Thoracic aorta (tissue), 2 donors: ENCODE measurements around the gene ZFYVE9. TPM values are rescaled to one million over a fixed set of nuclear protein-coding genes. Genes with fewer than 3 reads are reported as not detected.

Experiments used
- ATAC-seq: fragments of 150-250 bp; one replicate; pipeline ENCODE4 v1.8.0; 2017; ENCODE audit warnings: low read depth; ENCODE audit not compliant: insufficient number of reproducible peaks, low FRiP score
- DNase-seq: peaks from one replicate; pipeline ENCODE4 v3.0.0-alpha.2; 2020; ENCODE audit warnings: low spot score
- H3K27ac ChIP-seq, 2 donors: fragments of 200-600 bp; sonication (generic); 1 replicate in 1 of 2; 2 replicates in 1 of 2; pipeline ENCODE4 v1.5.1; 2016; ENCODE audit warnings: mild to moderate bottlenecking in 2 of 2, moderate library complexity in 2 of 2
- H3K27me3 ChIP-seq: fragments of 200-600 bp; sonication (generic); replicated peaks from 2 replicates; pipeline ENCODE4 v1.6.0; 2016; ENCODE audit warnings: mild to moderate bottlenecking; ENCODE audit not compliant: insufficient read depth
- H3K36me3 ChIP-seq: fragments of 200-600 bp; sonication (generic); one replicate; pipeline ENCODE4 v1.5.1; 2016
- H3K4me1 ChIP-seq, 2 donors: fragments of 200-600 bp; sonication (generic); 1 replicate in 1 of 2; 2 replicates in 1 of 2; pipeline versions ENCODE4 v1.5.1 to v1.6.0; 2016; ENCODE audit warnings: low read depth in 2 of 2, mild to moderate bottlenecking in 1 of 2; ENCODE audit not compliant: control insufficient read depth in 1 of 2
- H3K4me3 ChIP-seq: fragments of 200-600 bp; sonication (generic); 2 replicates; pipeline ENCODE4 v1.5.1; 2016; ENCODE audit warnings: mild to moderate bottlenecking
- H3K9me3 ChIP-seq: fragments of 200-600 bp; sonication (generic); 2 replicates; pipeline ENCODE4 v1.5.1; 2016
- total RNA-seq, 2 donors: library from RNA; depleted of rRNA; stranded (reverse); fragments of >200 nt; gene quantifications; one replicate each; pipeline versions ENCODE4 v1.1.0 to v1.2.3, GENCODE V29; 2016
- TF ChIP-seq, protein P1 (sequence below): fragments of 200-600 bp; sonication (generic); IDR thresholded peaks from one replicate; pipeline ENCODE4 v1.5.1; 2019; ENCODE audit warnings: antibody characterized with exemption

Gene ZFYVE9
- total RNA-seq, 2 donors from 2014 or later: 29.6 to 45.9 TPM

DNA sequence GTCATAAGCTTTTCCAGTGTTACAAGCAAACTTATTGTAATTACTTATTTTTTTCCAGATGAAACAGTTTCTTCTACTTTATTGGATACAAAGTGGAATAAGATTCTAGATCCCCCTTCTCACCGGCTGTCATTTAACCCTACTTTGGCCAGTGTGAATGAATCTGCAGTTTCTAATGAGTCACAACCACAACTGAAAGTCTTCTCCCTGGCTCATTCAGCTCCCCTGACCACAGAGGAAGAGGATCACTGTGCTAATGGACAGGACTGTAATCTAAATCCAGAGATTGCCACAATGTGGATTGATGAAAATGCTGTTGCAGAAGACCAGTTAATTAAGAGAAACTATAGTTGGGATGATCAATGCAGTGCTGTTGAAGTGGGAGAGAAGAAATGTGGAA lies 95.5 kb downstream of the ZFYVE9 start:
- Histone ChIP-seq H3K9me3 (no peaks in the 10 kb centered on the region), H3K27me3 (no peaks in the 10 kb centered on the region), H3K27ac (no peak overlapping the region), H3K4me3 (no peak overlapping the region), H3K4me1 (peaks cover 0 to 7% of the 10 kb centered on the region in 2 donors), H3K36me3 (no peaks in the 10 kb centered on the region)
- no peak for DNase-seq
- TF ChIP-seq, protein P1, sequence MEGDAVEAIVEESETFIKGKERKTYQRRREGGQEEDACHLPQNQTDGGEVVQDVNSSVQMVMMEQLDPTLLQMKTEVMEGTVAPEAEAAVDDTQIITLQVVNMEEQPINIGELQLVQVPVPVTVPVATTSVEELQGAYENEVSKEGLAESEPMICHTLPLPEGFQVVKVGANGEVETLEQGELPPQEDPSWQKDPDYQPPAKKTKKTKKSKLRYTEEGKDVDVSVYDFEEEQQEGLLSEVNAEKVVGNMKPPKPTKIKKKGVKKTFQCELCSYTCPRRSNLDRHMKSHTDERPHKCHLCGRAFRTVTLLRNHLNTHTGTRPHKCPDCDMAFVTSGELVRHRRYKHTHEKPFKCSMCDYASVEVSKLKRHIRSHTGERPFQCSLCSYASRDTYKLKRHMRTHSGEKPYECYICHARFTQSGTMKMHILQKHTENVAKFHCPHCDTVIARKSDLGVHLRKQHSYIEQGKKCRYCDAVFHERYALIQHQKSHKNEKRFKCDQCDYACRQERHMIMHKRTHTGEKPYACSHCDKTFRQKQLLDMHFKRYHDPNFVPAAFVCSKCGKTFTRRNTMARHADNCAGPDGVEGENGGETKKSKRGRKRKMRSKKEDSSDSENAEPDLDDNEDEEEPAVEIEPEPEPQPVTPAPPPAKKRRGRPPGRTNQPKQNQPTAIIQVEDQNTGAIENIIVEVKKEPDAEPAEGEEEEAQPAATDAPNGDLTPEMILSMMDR: no peak
- ATAC-seq: no peak

DNA sequence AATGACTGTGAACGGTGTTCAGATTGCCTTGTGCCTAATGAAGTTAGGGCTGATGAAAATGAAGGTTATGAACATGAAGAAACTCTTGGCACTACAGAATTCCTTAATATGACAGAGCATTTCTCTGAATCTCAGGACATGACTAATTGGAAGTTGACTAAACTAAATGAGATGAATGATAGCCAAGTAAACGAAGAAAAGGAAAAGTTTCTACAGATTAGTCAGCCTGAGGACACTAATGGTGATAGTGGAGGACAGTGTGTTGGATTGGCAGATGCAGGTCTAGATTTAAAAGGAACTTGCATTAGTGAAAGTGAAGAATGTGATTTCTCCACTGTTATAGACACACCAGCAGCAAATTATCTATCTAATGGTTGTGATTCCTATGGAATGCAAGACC lies 96.6 kb downstream of the ZFYVE9 start:
- H3K27ac ChIP-seq: no peak overlapping the region
- H3K4me3 ChIP-seq: no peak overlapping the region
- TF ChIP-seq, protein P1: no peak
- no peaks in the 10 kb centered on the region for H3K9me3 ChIP-seq
- no peaks in the 10 kb centered on the region for H3K27me3 ChIP-seq
- DNase-seq (no peak), ATAC-seq (no peak)
- no peaks in the 10 kb centered on the region for H3K36me3 ChIP-seq
- peaks cover 0 to 7% of the 10 kb centered on the region in 2 donors for H3K4me1 ChIP-seq

DNA sequence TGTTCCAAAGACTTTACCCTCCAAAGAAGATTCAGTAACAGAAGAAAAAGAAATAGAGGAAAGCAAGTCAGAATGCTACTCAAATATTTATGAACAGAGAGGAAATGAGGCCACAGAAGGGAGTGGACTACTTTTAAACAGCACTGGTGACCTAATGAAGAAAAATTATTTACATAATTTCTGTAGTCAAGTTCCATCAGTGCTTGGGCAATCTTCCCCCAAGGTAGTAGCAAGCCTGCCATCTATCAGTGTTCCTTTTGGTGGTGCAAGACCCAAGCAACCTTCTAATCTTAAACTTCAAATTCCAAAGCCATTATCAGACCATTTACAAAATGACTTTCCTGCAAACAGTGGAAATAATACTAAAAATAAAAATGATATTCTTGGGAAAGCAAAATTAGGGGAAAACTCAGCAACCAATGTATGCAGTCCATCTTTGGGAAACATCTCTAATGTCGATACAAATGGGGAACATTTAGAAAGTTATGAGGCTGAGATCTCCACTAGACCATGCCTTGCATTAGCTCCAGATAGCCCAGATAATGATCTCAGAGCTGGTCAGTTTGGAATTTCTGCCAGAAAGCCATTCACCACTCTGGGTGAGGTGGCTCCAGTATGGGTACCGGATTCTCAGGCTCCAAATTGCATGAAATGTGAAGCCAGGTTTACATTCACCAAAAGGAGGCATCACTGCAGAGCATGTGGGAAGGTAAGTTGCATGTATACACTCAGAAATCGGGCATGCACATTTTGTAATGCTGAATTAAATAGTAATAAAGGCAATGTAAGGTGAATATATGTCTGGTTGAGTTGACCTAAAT lies 97.2 kb downstream of the ZFYVE9 start:
- no peak overlapping the region for H3K27ac ChIP-seq
- peaks cover 0 to 7% of the 10 kb centered on the region in 2 donors for H3K4me1 ChIP-seq
- TF ChIP-seq, protein P1: no peak
- no peaks in the 10 kb centered on the region for H3K9me3 ChIP-seq
- H3K4me3 ChIP-seq: no peak overlapping the region
- DNase-seq (no peak), ATAC-seq (no peak)
- H3K36me3 ChIP-seq: no peaks in the 10 kb centered on the region
- no peaks in the 10 kb centered on the region for H3K27me3 ChIP-seq

DNA sequence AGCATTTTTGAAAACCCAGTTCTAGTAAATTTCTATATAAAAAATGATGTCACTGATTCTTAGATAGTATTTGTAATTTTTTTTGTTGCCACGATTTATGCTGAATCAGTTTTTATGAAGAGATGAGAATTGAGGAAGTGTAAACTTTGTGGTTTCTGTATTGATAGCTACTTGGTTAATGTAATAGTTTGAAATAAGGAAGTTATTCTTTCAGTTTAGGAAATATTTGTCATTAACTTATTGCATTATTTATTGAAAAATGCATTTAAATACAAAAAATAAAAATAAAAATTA lies 97.8 kb downstream of the ZFYVE9 start:
- no peak for DNase-seq
- TF ChIP-seq, protein P1: no peak
- Histone ChIP-seq H3K27ac (no peak overlapping the region), H3K27me3 (no peaks in the 10 kb centered on the region), H3K36me3 (no peaks in the 10 kb centered on the region), H3K4me1 (peaks cover 0 to 7% of the 10 kb centered on the region in 2 donors), H3K4me3 (no peak overlapping the region), H3K9me3 (no peaks in the 10 kb centered on the region)
- no peak for ATAC-seq

DNA sequence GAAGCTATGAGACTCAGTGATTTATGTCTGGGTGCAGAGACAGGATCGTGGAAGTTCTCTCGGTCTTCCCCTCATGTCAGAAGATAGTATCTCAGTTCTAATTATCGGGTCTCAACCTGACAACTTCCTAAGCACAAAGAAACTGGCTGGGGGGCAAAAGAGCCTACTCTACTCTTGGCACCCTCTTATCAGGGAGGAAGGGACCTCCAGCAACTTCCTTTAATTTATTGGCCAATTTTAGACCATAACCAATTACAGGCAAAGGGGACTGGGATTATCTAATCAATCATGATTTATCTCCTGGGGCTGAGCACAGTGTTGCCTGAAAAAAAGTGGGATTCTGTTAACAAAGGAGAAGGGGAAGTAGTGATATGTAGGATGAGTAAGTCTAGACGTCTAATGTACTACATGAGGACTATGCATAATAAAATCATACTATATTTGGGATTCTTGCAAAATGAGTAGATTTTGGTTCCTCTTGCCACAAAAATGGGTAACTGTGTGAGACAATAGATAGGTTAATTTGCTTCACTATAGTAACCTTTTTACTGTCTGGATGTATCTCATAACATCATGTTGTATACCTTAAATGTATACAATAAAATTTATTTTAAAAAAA lies 98.8 kb downstream of the ZFYVE9 start:
- H3K27me3 ChIP-seq: no peaks in the 10 kb centered on the region
- DNase-seq (no peak), ATAC-seq (no peak)
- no peaks in the 10 kb centered on the region for H3K9me3 ChIP-seq
- H3K4me1 ChIP-seq: peaks cover 0 to 3% of the 10 kb centered on the region in 2 donors
- H3K36me3 ChIP-seq: no peaks in the 10 kb centered on the region
- H3K4me3 ChIP-seq: no peak overlapping the region
- no peak overlapping the region for H3K27ac ChIP-seq
- TF ChIP-seq, protein P1: no peak
